GM12873 (cell line): ENCODE results near the gene GRAMD4.

ENCODE experiments used
- CTCF ChIP-seq: IDR thresholded peaks from 2 replicates; pipeline ENCODE4 v1.5.1; 2012; ENCODE audit warnings: low read depth, mild to moderate bottlenecking, moderate library complexity, low read length, control low read depth; ENCODE audit not compliant: insufficient read depth; ENCODE audit errors: missing control alignments

GRAMD4 gene

GRCh38 chr22:46686221-46687047 is 66.2 kb downstream of the GRAMD4 start:
- no peak for TF ChIP-seq CTCF

GRCh38 chr22:46687048-46687444 is 66.9 kb downstream of the GRAMD4 start:
- TF ChIP-seq CTCF, result no peak

- TF ChIP-seq CTCF, result no peak
Observed at GRCh38 chr22:46687460-46687859, 67.3 kb downstream of the GRAMD4 start.

- TF ChIP-seq CTCF, result no peak
Observed at GRCh38 chr22:46688949-46689348, 68.8 kb downstream of the GRAMD4 start.

- no peak for TF ChIP-seq CTCF
Observed at GRCh38 chr22:46690146-46690545, 70.0 kb downstream of the GRAMD4 start.

- TF ChIP-seq CTCF, result no peak
Observed at GRCh38 chr22:46691571-46691970, 71.4 kb downstream of the GRAMD4 start.

GRCh38 chr22:46693634-46694415 is 73.6 kb downstream of the GRAMD4 start:
- no peak for TF ChIP-seq CTCF
